Panc1 (cell line): ENCODE measurements around the gene TOX3. TPM values are rescaled to one million over a fixed set of nuclear protein-coding genes. Genes with fewer than 3 reads are reported as not detected.

ENCODE experiments used
- ATAC-seq: fragments of 200-7000 bp; cut with Tn5 transposase; 2 replicates; pipeline ENCODE4 v1.9.1; 2020; ENCODE audit warnings: mild to moderate bottlenecking, moderate library complexity
- BruUV-seq: library from RNA; stranded (reverse); fragments of 400-500 nt; replicated peaks from 2 replicates; lab custom pipeline; 2021; lab: Mats Ljungman, UMichigan
- CTCF ChIA-PET: fragments of 300-600 bp; sonication (Branson Sonifier 250); formaldehyde crosslinking; loops from one replicate; lab custom pipeline; 2022; ENCODE audit warnings: antibody characterized with exemption; lab: Charles Lee
- POLR2A ChIA-PET: fragments of 300-600 bp; sonication (Branson Sonifier 250); formaldehyde crosslinking; loops from one replicate; lab custom pipeline; 2022; ENCODE audit warnings: antibody characterized with exemption; lab: Charles Lee
- DNase-seq: peaks from one replicate; pipeline ENCODE4 v3.0.0-alpha.2; 2010; ENCODE audit warnings: low read depth, low spot score
- H3K27ac ChIP-seq: 2 replicates; pipeline ENCODE4 v1.5.1; 2011; ENCODE audit warnings: mild to moderate bottlenecking, low read length, inconsistent platforms
- H3K27me3 ChIP-seq: fragments of 200-500 bp; sonication (Bioruptor generic); 2 replicates; pipeline ENCODE4 v1.6.0; 2014; ENCODE audit warnings: low read length, inconsistent platforms; ENCODE audit not compliant: control insufficient read depth, insufficient read depth
- H3K36me3 ChIP-seq: fragments of 200-500 bp; sonication (Bioruptor generic); 2 replicates; pipeline ENCODE4 v1.5.1; 2014; ENCODE audit warnings: inconsistent platforms, mild to moderate bottlenecking, low read length, moderate library complexity; ENCODE audit not compliant: control insufficient read depth, insufficient read depth
- H3K4me1 ChIP-seq: 2 replicates; pipeline ENCODE4 v1.5.1; 2011; ENCODE audit warnings: inconsistent platforms, mild to moderate bottlenecking, low read length, moderate library complexity; ENCODE audit not compliant: control insufficient read depth, insufficient read depth
- H3K4me3 ChIP-seq, 2 experiments: 2 replicates each; pipeline ENCODE4 v1.5.1; 2011 to 2012; ENCODE audit warnings: low read depth in 2 of 2, low read length in 2 of 2, mild to moderate bottlenecking in 2 of 2, inconsistent platforms in 1 of 2, moderate library complexity in 1 of 2
- H3K9me3 ChIP-seq: fragments of 200-500 bp; sonication (Bioruptor generic); 2 replicates; pipeline ENCODE4 v1.5.1; 2014; ENCODE audit warnings: low read depth, mild to moderate bottlenecking, inconsistent platforms, low read length, moderate library complexity; ENCODE audit not compliant: control insufficient read depth, insufficient read depth
- POLR2AphosphoS5 ChIP-seq: IDR thresholded peaks from 2 replicates; pipeline ENCODE4 v1.6.1; 2012; ENCODE audit warnings: mild to moderate bottlenecking, low read depth, low read length, moderate library complexity
- SIN3A ChIP-seq: IDR thresholded peaks from 2 replicates; pipeline ENCODE4 v1.6.1; 2012; ENCODE audit warnings: low read depth, mild to moderate bottlenecking, low read length, moderate library complexity, borderline replicate concordance; ENCODE audit not compliant: insufficient read depth
- TCF7L2 ChIP-seq: IDR thresholded peaks from 2 replicates; pipeline ENCODE4 v1.6.1; 2011; ENCODE audit warnings: mild to moderate bottlenecking, low read depth, low read length, inconsistent platforms
- in situ Hi-C: cut with HindIII; loops from 2 replicates; pipeline ENCODE4 v1.10.0; 2016; ENCODE audit warnings: low sequenced_read_pairs, low pct_unique_long_range_greater_than_20kb
- intact Hi-C: fragments of 100-400 bp; cut with micrococcal nuclease; formaldehyde crosslinking; loops from one replicate; pipeline ENCODE4 v1.10.0; 2022; ENCODE audit not compliant: unreplicated experiment
- total RNA-seq: library from RNA; stranded (reverse); gene quantifications from one replicate; pipeline ENCODE4 v1.2.1, GENCODE V29; 2021; ENCODE audit not compliant: unreplicated experiment
- TF ChIP-seq, protein P1 (sequence below), 2 experiments: IDR thresholded peaks; 2 replicates each; pipeline ENCODE4 v1.6.1; 2011 to 2012; ENCODE audit warnings: low read depth in 2 of 2, control low read depth in 1 of 2, low read length in 1 of 2, mild to moderate bottlenecking in 1 of 2, moderate library complexity in 1 of 2; ENCODE audit not compliant: insufficient read depth in 1 of 2
- TF ChIP-seq, protein P2 (sequence below): fragments of 450-650 bp; IDR thresholded peaks from 2 replicates; pipeline ENCODE4 v1.5.1; 2017; ENCODE audit warnings: mild to moderate bottlenecking

The TOX3 gene
- total RNA-seq, 1 experiment from 2014 or later, result 3.4 TPM

DNA sequence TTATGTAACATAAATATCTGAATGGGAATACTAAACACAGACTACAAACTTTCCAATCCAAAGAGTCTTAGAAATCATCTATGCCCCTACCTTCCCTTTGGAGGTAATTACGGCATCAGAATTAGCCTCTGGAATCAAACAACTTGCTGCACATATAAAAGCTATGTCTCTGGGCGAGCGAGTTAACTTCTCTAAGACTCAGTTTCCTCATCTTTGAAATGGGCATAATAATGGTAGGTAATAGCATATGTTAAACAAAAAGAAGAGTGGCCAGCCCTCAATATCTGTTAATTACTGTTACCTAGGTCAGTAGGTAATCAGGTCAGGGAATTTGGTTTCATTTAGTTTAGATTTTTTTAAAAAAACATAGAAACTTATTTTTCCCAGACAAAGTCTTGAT is 153.5 kb downstream of the TOX3 start:
- CTCF ChIA-PET, result no interaction called here
- TF ChIP-seq, protein P1, sequence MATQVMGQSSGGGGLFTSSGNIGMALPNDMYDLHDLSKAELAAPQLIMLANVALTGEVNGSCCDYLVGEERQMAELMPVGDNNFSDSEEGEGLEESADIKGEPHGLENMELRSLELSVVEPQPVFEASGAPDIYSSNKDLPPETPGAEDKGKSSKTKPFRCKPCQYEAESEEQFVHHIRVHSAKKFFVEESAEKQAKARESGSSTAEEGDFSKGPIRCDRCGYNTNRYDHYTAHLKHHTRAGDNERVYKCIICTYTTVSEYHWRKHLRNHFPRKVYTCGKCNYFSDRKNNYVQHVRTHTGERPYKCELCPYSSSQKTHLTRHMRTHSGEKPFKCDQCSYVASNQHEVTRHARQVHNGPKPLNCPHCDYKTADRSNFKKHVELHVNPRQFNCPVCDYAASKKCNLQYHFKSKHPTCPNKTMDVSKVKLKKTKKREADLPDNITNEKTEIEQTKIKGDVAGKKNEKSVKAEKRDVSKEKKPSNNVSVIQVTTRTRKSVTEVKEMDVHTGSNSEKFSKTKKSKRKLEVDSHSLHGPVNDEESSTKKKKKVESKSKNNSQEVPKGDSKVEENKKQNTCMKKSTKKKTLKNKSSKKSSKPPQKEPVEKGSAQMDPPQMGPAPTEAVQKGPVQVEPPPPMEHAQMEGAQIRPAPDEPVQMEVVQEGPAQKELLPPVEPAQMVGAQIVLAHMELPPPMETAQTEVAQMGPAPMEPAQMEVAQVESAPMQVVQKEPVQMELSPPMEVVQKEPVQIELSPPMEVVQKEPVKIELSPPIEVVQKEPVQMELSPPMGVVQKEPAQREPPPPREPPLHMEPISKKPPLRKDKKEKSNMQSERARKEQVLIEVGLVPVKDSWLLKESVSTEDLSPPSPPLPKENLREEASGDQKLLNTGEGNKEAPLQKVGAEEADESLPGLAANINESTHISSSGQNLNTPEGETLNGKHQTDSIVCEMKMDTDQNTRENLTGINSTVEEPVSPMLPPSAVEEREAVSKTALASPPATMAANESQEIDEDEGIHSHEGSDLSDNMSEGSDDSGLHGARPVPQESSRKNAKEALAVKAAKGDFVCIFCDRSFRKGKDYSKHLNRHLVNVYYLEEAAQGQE (IDR thresholded peaks at IDR 0.05; ENCODE audit: insufficient read depth in 1 of 2, low read depth in 2 of 2, low read length in 1 of 2), result no peak
- TF ChIP-seq, protein P2, sequence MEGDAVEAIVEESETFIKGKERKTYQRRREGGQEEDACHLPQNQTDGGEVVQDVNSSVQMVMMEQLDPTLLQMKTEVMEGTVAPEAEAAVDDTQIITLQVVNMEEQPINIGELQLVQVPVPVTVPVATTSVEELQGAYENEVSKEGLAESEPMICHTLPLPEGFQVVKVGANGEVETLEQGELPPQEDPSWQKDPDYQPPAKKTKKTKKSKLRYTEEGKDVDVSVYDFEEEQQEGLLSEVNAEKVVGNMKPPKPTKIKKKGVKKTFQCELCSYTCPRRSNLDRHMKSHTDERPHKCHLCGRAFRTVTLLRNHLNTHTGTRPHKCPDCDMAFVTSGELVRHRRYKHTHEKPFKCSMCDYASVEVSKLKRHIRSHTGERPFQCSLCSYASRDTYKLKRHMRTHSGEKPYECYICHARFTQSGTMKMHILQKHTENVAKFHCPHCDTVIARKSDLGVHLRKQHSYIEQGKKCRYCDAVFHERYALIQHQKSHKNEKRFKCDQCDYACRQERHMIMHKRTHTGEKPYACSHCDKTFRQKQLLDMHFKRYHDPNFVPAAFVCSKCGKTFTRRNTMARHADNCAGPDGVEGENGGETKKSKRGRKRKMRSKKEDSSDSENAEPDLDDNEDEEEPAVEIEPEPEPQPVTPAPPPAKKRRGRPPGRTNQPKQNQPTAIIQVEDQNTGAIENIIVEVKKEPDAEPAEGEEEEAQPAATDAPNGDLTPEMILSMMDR, result no peak
- TF ChIP-seq TCF7L2 (no peak), SIN3A (no peak), POLR2AphosphoS5 (no peak)

DNA sequence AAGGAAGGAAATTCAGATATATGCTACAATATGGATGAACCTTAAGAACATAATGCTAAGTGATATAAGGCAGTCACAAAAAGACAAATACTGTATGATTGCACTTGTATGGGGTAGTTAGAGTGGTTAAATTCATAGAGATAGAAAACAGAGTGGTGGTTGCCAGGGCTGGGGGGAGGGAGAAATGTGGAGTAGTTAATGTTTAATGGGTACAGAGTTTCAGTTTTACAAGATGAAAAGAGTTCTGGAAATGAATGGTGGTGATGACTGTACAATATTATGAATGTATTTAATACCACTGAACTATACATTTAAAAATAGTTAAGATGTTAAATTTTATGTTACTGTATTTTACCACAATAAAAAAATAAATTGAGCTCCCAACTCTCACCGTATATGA is 157.9 kb downstream of the TOX3 start:
- no peaks in the 10 kb centered on the region for H3K36me3 ChIP-seq
- TF ChIP-seq TCF7L2 (no peak), POLR2AphosphoS5 (no peak), SIN3A (no peak)
- TF ChIP-seq, protein P1 (IDR thresholded peaks at IDR 0.05; ENCODE audit: insufficient read depth in 1 of 2, low read depth in 2 of 2, low read length in 1 of 2), result no peak
- CTCF ChIA-PET, result no interaction called here
- no peaks in the 10 kb centered on the region for H3K4me1 ChIP-seq
- BruUV-seq, result no TSS peak
- no peaks in the 10 kb centered on the region for H3K9me3 ChIP-seq
- no peak overlapping the region for H3K4me3 ChIP-seq
- in situ Hi-C loops, result no loop called here
- POLR2A ChIA-PET, result no interaction called here
- intact Hi-C loops, result no loop called here
- no peaks in the 10 kb centered on the region for H3K27me3 ChIP-seq
- no peak overlapping the region for H3K27ac ChIP-seq
- no peak for DNase-seq
- ATAC-seq, result no peak

More for the DNA sequence above, 153.5 kb downstream of the TOX3 start:
- intact Hi-C loops (no loop called here), in situ Hi-C loops (no loop called here)
- ATAC-seq (no peak), DNase-seq (no peak)
- Histone ChIP-seq H3K4me3 (no peak overlapping the region), H3K27me3 (no peaks in the 10 kb centered on the region), H3K9me3 (no peaks in the 10 kb centered on the region), H3K4me1 (no peaks in the 10 kb centered on the region), H3K36me3 (no peaks in the 10 kb centered on the region), H3K27ac (no peak overlapping the region)
- no TSS peak for BruUV-seq
- POLR2A ChIA-PET, result no interaction called here
